ENCODE measurements around the gene TMEM38B.
"Not testable (repeated sequence)": the region's sequence is repeated elsewhere in the genome, so short reads cannot be mapped to it uniquely, and the experiment has no call there.

TMEM38B gene

GRCh38 chr9:105681724-105682123 is 12.6 kb upstream of the TMEM38B start:
- DNase-seq, result peak; percentile 40

- DNase-seq, result no peak
Measured at GRCh38 chr9:105683688-105684275, 10.6 kb upstream of the TMEM38B start.

GRCh38 chr9:105686936-105687335 is 7.4 kb upstream of the TMEM38B start:
- DNase-seq, result no peak

- peak; percentile 6 for DNase-seq
Measured at GRCh38 chr9:105690742-105691141, 3.6 kb upstream of the TMEM38B start.

GRCh38 chr9:105693435-105694189 is 729 bp upstream of the TMEM38B start:
- no peak for DNase-seq

- DNase-seq, result peak; percentile 38
Measured at GRCh38 chr9:105694848-105695581, 674 bp downstream of the TMEM38B start.

GRCh38 chr9:105696219-105696793 is 2.0 kb downstream of the TMEM38B start:
- DNase-seq, result no peak

GRCh38 chr9:105697871-105698270 is 3.5 kb downstream of the TMEM38B start:
- DNase-seq, result peak; percentile 12

- DNase-seq, result no peak
Measured at GRCh38 chr9:105698348-105698870, 4.1 kb downstream of the TMEM38B start.

- no peak for DNase-seq
Measured at GRCh38 chr9:105700668-105701067, 6.3 kb downstream of the TMEM38B start.

GRCh38 chr9:105701145-105701544 is 6.8 kb downstream of the TMEM38B start:
- DNase-seq, result no peak

- no peak for DNase-seq
Measured at GRCh38 chr9:105702207-105702606, 7.9 kb downstream of the TMEM38B start.

GRCh38 chr9:105703638-105704037 is 9.3 kb downstream of the TMEM38B start:
- not testable (repeated sequence) for DNase-seq

GRCh38 chr9:105706156-105706555 is 11.8 kb downstream of the TMEM38B start:
- DNase-seq, result no peak

- no peak for DNase-seq
Measured at GRCh38 chr9:105708405-105708804, 14.1 kb downstream of the TMEM38B start.

- DNase-seq, result no peak
Measured at GRCh38 chr9:105710638-105711037, 16.3 kb downstream of the TMEM38B start.

- no peak for DNase-seq
Measured at GRCh38 chr9:105711867-105712266, 17.5 kb downstream of the TMEM38B start.

- no peak for DNase-seq
Measured at GRCh38 chr9:105712297-105712696, 18.0 kb downstream of the TMEM38B start.

GRCh38 chr9:105712773-105713172 is 18.4 kb downstream of the TMEM38B start:
- DNase-seq, result no peak

- DNase-seq, result no peak
Measured at GRCh38 chr9:105713260-105714019, 19.1 kb downstream of the TMEM38B start.

- no peak for DNase-seq
Measured at GRCh38 chr9:105714020-105714331, 19.6 kb downstream of the TMEM38B start.

- DNase-seq, result no peak
Measured at GRCh38 chr9:105716146-105716545, 21.8 kb downstream of the TMEM38B start.

Data from fibroblast of skin of scalp (primary cell).